Gastrocnemius medialis (tissue), 4 donors: Measurements from ENCODE around the gene PRKAG2. TPM values are rescaled to one million over a fixed set of nuclear protein-coding genes. Genes with fewer than 3 reads are reported as not detected.
"Not testable (repeated sequence)": the region's sequence is repeated elsewhere in the genome, so short reads cannot be mapped to it uniquely, and the experiment has no call there.

Experiments
- ATAC-seq, 2 donors: fragments of 150-250 bp; one replicate each; pipeline ENCODE4 v1.9.1; 2016
- DNase-seq, 2 donors: peaks; one replicate each; pipeline ENCODE4 v3.0.0-alpha.2; 2019
- H3K27ac ChIP-seq, 4 donors: fragments of 200-600 bp; sonication (generic); 1 replicate in 1 of 4; 2 replicates in 3 of 4; pipeline ENCODE4 v1.5.1; 2016 to 2018; ENCODE audit warnings: mild to moderate bottlenecking in 2 of 4, moderate library complexity in 1 of 4
- H3K27me3 ChIP-seq, 3 donors: fragments of 200-600 bp; sonication (generic) in 2 of 3; 1 replicate in 1 of 3; 2 replicates in 2 of 3; pipeline versions ENCODE4 v1.5.1 to v1.6.0; 2016 to 2019; ENCODE audit warnings: mild to moderate bottlenecking in 1 of 3, moderate library complexity in 1 of 3
- H3K36me3 ChIP-seq, 2 donors: fragments of 200-600 bp; sonication (generic) in 1 of 2; one replicate each; pipeline ENCODE4 v1.5.1; 2017 to 2018
- H3K4me1 ChIP-seq, 2 donors: fragments of 200-600 bp; sonication (generic) in 1 of 2; one replicate each; pipeline ENCODE4 v1.5.1; 2016 to 2017; ENCODE audit warnings: mild to moderate bottlenecking in 2 of 2
- H3K4me3 ChIP-seq, 4 donors: fragments of 200-600 bp; sonication (generic) in 3 of 4; 1 replicate in 1 of 4; 2 replicates in 3 of 4; pipeline ENCODE4 v1.5.1; 2016 to 2019; ENCODE audit warnings: mild to moderate bottlenecking in 2 of 4
- H3K9me3 ChIP-seq, 3 donors: fragments of 200-600 bp; sonication (generic) in 2 of 3; 1 replicate in 1 of 3; 2 replicates in 2 of 3; pipeline ENCODE4 v1.5.1; 2016 to 2019
- CTCF ChIP-seq, 5 experiments: fragments of 450-650 bp in 3 of 5; fragments of 200-600 bp in 2 of 5; sonication (generic) in 2 of 5; IDR thresholded peaks in 4 of 5; conservative IDR thresholded peaks in 1 of 5; 1 replicate in 4 of 5; 2 replicates in 1 of 5; pipeline ENCODE4 v1.5.1; 2016 to 2019; ENCODE audit warnings: antibody characterized with exemption in 5 of 5, mild to moderate bottlenecking in 3 of 5, moderate library complexity in 3 of 5
- POLR2A ChIP-seq, 2 donors: fragments of 450-650 bp; IDR thresholded peaks; one replicate each; pipeline ENCODE4 v1.6.1; 2017; ENCODE audit warnings: antibody characterized with exemption in 2 of 2, mild to moderate bottlenecking in 2 of 2, moderate library complexity in 2 of 2
- in situ Hi-C, 4 donors: fragments of 200-750 bp; cut with MboI; loops; one replicate each; pipeline versions ENCODE4 v1.15.0 to v1.8.0; 2017; ENCODE audit warnings: low sequenced_read_pairs in 4 of 4
- intact Hi-C: fragments of 100-400 bp; cut with DNase I; formaldehyde crosslinking; loops from one replicate; pipeline ENCODE4 v1.15.1; 2023; ENCODE audit warnings: low total_unique reads
- total RNA-seq, 4 donors: library from RNA; depleted of rRNA; stranded (reverse); fragments of >200 nt; gene quantifications; one replicate each; pipeline versions ENCODE4 v1.1.0 to v1.2.3, GENCODE V29; 2016

Gene PRKAG2
- total RNA-seq, 4 donors from 2014 or later, result 5.3 to 32.6 (median 13.9) TPM

DNA sequence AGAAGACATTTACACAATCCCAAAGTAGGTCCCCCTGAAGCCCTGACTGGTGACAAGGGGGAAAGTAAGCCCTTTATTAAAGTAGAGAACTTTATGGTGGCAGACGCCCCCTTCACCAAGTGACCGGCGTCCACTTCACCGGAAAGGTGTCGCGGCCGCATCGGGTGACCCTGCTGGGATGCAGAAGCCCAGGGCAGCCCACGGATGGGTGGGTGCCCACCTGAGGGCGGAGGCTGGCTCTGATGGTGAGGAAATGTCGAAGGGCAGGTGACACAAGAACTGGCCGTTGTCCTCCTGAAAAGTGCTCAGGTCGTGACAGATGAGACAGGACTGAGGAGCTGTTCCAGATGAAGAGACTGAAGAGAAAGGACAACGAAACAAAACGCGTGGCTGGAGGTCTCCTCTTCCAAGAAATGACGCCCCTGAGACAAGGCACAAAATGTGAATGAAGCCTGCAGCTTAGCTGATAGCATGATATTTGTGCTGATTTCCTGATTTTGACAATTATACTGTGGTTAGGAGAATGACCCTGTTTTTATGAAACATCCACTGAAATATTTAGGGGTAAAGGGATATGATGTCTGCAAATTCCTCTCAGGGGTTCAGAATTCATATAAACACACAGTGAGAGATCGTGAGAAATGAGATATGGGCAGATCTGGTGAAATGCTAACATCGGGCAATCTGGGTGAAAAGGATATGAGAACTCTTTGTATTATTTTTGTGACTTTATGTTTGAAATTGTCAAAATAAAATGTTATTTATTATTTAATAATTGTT lies 123.9 kb downstream of the PRKAG2 start:
- DNase-seq, result no peak
- in situ Hi-C loops, result loop anchor here (5.0 to 25.0 kb wide), 2 partner anchors 61 to 391 kb away; no protein-coding TSS in a partner anchor

GRCh38 chr7:151752037-151752436 lies 124.9 kb downstream of the PRKAG2 start:
- in situ Hi-C loops, result loop anchor here (5.0 to 25.0 kb wide), 2 partner anchors 60 to 390 kb away; no protein-coding TSS in a partner anchor
- no peak for TF ChIP-seq POLR2A (IDR thresholded peaks at IDR 0.05)
- TF ChIP-seq CTCF (IDR thresholded peaks at IDR 0.05 in 4 of 5, conservative IDR thresholded peaks at IDR 0.05 in 1 of 5), result no peak
- Histone ChIP-seq H3K27me3 (no peaks in the 10 kb centered on the region), H3K36me3 (no peaks in the 10 kb centered on the region), H3K27ac (no peak overlapping the region), H3K9me3 (no peaks in the 10 kb centered on the region), H3K4me3 (no peak overlapping the region), H3K4me1 (peaks cover 17 to 20% of the 10 kb centered on the region in 2 donors)
- intact Hi-C loops, result no loop called here
- no peak for DNase-seq
- ATAC-seq, result no peak

More for the DNA sequence above, 123.9 kb downstream of the PRKAG2 start:
- intact Hi-C loops, result no loop called here
- Histone ChIP-seq H3K9me3 (no peaks in the 10 kb centered on the region), H3K27ac (peak overlapping the region in 1 of 4 donors; percentile 60), H3K4me3 (no peak overlapping the region), H3K4me1 (peaks cover 17 to 20% of the 10 kb centered on the region in 2 donors), H3K36me3 (no peaks in the 10 kb centered on the region), H3K27me3 (no peaks in the 10 kb centered on the region)
- TF ChIP-seq CTCF (IDR thresholded peaks at IDR 0.05 in 4 of 5, conservative IDR thresholded peaks at IDR 0.05 in 1 of 5) (no peak), POLR2A (IDR thresholded peaks at IDR 0.05) (no peak)
- no peak for ATAC-seq

- no peak for DNase-seq
- H3K27ac ChIP-seq, result no peak overlapping the region
- H3K4me3 ChIP-seq, result no peak overlapping the region
- in situ Hi-C loops, result loop anchor here in 1 of 4 donors (5.0 to 25.0 kb wide), 2 partner anchors 56 to 286 kb away; no protein-coding TSS in a partner anchor
- no peaks in the 10 kb centered on the region for H3K36me3 ChIP-seq
- H3K9me3 ChIP-seq, result no peaks in the 10 kb centered on the region
- no peaks in the 10 kb centered on the region for H3K27me3 ChIP-seq
- H3K4me1 ChIP-seq, result peaks cover 24 to 25% of the 10 kb centered on the region in 2 donors
- TF ChIP-seq CTCF (IDR thresholded peaks at IDR 0.05 in 4 of 5, conservative IDR thresholded peaks at IDR 0.05 in 1 of 5) (no peak), POLR2A (IDR thresholded peaks at IDR 0.05) (no peak)
- intact Hi-C loops, result no loop called here
- no peak for ATAC-seq
These were observed 128.2 kb downstream of the PRKAG2 start for GRCh38 chr7:151748733-151749132.

DNA sequence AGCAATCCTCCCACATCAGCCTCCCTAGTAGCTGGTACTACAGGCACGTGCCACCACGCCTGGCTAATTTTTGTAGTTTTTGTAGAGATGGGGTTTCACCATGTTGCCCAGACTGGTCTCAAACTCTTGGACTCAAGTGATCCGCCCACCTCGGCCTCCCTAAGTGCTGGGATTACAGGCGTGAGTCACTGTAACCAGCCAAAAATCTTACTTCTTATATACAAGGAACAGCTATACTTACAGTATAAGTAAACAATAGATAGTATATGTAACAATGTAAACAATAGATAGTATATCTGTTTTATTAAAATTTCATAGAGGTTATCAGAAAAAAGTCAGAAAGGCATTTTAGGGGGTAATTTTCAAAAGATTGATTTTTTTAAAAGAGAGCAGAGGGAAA lies 128.9 kb downstream of the PRKAG2 start:
- intact Hi-C loops, H3K27me3 ChIP-seq, H3K4me3 ChIP-seq, DNase-seq, H3K27ac ChIP-seq, H3K36me3 ChIP-seq, ATAC-seq, H3K9me3 ChIP-seq: not testable (repeated sequence)
- in situ Hi-C loops, result loop anchor here in 1 of 4 donors (5.0 to 25.0 kb wide), 2 partner anchors 56 to 286 kb away; no protein-coding TSS in a partner anchor
- H3K4me1 ChIP-seq, result peaks cover 30 to 32% of the 10 kb centered on the region in 2 donors

GRCh38 chr7:151745706-151746105 lies 131.2 kb downstream of the PRKAG2 start:
- intact Hi-C loops, result loop anchor here (1.0 kb wide), 2 partner anchors 37 to 50 kb away; no protein-coding TSS in a partner anchor

More at GRCh38 chr7:151745706-151746105, 131.2 kb downstream of the PRKAG2 start:
- peak overlapping the region in 3 of 4 donors; percentile 21 to 33 (median 26) for H3K4me3 ChIP-seq
- H3K27ac ChIP-seq, result peak overlapping the region; percentile 76 to 90 (median 79)
- H3K4me1 ChIP-seq, result peaks cover 36% of the 10 kb centered on the region in 2 donors
- ATAC-seq (peak in 1 of 2 donors; percentile 34), DNase-seq (peak in 1 of 2 donors; percentile 53)
- H3K9me3 ChIP-seq, result no peaks in the 10 kb centered on the region
- in situ Hi-C loops, result loop anchor here in 1 of 4 donors (5.0 to 25.0 kb wide), 2 partner anchors 53 to 283 kb away; no protein-coding TSS in a partner anchor
- no peaks in the 10 kb centered on the region for H3K36me3 ChIP-seq
- no peaks in the 10 kb centered on the region for H3K27me3 ChIP-seq
- TF ChIP-seq CTCF (IDR thresholded peaks at IDR 0.05 in 4 of 5, conservative IDR thresholded peaks at IDR 0.05 in 1 of 5) (no peak), POLR2A (IDR thresholded peaks at IDR 0.05) (peak in 1 of 2 donors; percentile 50)
